Stimulated activated CD8-positive, alpha-beta memory T cell treated with anti-CD3 and anti-CD28 coated beads, Interleukin-2, amount 100 ng/mL, for 1 hour (primary cell): ENCODE results near the gene HRK.

Experiments used
- DNase-seq, 2 donors: peaks; one replicate each; pipeline ENCODE4 v3.0.0-alpha.2; 2020; ENCODE audit warnings: low read depth in 2 of 2

Gene HRK

GRCh38 chr12:116881325-116881876 lies at the start of gene HRK:
TSS of gene HRK (minus strand) at chr12:116881441. CDS start at chr12:116881307, 134 bp downstream.
- no peak for DNase-seq

GRCh38 chr12:116929885-116930284 lies 48.6 kb upstream of the HRK start:
- no peak for DNase-seq

- no peak for DNase-seq
These were observed 47.3 kb upstream of the HRK start for GRCh38 chr12:116928504-116928903.

DNA sequence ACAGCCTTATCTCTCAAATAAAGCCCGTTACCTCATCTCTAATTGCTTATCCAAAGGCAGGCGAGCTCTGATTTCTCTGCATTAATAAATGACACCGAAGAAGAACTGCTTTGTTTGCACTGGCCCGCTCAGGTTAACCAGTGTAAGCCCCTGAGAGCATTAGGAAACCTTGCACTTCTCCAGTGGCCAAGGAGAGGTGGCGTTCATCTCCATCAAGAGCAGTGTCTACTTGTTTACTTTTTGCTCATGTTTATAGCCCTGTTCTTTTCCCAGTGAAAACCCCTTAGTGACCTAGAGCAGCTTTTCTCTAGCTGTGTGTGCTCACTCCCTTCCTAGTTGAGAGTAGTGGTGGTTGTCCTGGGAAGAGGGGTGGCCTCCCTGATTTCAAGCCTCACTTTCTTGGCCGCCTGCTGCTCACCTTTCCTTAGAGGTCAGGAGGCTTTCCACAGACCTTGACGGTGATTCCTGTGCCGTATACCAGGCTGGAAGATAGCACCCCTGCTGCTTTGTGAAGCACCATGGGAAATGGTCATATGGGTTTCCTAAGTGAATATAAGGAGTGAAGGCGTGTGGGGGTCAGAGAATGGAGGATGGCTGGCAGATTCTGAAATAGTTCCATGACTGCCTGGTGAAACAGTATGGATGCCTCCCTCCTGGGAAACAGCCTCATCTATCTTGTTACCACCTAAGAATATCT lies 46.2 kb upstream of the HRK start:
- no peak for DNase-seq

DNA sequence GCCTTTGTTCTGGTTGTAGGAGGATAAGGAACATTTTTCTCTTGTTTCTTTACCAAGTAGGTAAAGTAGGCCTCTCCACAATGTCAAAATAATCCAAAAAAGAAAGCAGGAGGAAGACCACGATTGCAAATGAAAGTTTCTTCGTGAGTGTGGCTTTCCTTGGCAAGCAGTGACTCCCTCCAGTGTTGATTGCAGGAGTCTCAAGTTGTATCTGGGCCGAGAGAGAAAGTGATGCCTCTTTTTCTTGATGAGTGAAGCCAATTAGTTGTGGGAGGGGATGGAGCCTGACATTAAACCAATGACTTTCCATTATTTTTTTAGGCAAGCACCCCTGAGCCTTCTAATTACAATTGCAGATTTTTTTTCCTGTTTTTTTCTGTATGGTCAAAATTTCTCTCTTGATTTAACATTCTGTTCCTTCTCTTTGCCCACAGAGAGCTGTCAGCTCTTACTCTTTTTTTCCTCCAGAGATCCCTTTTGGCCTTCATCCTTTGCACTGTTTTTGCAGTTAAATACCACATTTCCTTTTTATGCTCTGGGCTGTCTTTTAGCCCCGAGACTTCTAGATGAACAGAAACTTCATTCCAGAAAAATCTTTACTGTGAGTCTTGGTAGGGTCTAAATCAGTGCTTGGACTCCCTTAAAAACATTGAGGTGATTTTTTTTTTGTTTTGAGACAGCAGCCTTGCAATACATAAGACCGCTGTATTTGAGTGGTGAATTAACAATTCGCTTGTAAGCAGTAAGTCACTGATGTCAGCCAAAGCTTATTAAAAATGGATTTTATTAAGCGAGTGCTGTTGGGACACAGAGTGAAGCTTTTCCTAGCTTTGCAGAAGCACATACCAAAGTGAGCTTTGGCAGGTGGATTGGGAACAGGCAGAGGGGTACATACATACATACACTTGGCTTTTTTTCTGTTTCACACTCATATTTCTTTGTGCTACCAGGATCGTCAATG lies 45.3 kb upstream of the HRK start:
- no peak for DNase-seq

DNA sequence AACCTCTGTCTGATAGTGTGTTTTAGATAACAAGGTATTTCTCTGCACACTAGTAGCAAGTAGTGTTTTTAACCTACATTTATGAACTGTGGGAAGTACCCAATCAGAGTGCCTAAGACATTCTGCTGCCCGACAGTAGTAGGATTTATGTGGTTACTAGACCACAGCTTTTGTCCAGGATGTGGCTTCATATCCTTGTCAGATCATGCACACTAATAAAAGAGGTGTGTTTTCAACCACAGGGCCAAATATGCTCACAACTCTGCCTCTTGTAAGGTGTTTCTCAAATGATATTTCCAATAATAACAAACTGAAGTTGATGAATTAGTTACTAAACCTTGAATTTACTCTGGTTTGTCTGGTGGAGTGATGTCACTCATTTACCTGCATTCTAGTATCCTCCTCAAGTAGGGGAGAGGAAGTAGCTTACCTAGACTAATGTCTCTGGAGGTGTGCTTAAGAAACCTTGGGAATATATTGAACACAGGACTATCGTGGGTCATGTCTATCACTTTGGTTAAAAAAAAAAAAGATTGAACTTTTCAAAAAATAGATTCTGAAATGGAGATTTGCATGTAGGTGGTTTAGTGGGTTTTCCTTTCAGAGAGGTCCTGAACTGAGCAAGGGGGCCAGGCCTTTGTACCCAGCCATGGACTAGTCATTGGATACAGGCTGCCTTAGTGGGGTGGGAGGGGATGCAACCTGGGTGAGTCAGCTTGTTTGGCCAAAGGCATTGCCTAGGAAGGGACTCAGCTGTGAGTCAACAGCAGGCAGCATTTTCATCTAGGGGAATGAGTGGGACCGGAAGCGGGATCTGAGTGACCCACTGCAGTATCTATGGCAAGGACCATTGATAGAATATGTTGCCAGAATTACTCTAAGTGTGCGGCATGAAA lies 43.6 kb upstream of the HRK start:
- no peak for DNase-seq

DNA sequence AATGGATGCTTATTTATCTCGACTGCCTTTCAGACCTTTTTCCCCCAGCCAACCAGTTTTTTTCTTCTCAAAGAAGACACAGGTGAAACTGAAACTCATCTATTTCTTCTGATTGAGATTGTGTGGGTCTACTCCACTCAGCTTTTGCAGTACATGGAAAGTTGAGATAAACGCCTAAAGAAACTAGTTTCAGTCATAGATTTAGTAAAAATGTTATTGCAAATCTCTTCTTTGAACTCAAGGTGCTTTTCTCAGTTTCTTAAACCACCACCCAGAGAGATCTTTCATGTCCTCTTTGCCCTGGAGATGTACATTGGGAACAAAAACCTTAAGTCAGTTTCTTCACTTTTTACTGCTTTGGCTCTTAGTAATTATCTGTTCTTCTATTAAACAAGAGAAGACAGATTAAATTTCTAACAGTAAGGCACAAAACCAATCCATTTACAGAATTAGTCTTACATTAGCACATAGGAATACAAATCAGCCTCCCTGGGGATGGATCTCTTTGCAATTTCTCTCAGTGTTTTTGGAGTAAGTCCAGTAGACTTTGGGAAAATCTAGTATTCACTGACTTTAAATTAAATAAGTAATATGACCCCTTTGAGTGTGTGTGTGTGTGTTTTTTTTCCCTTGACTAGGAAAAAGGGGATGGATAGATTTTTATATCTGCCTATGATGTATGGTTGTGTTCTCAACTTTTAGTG lies 41.1 kb upstream of the HRK start:
- DNase-seq: no peak

DNA sequence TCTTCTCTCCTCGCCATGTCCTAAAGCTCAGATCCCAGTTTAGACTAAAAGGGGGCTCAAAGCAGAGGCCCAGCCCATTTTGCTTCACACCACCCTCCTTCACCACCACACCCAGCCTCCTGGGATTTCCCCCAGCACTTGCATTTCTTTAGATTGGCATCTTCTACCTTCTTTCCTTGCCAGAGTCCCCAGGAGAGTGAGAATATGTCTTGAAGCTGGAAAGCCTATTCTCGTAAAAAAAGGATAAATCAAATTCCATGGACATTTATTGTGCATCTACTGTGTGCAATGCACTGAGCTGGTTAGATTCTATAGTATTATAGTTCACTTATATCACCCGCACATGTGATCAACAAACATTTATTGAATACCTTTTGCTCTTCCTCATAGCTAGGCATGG lies 39.7 kb upstream of the HRK start:
- DNase-seq: no peak

GRCh38 chr12:116919706-116920485 lies 38.7 kb upstream of the HRK start:
- DNase-seq: no peak

DNA sequence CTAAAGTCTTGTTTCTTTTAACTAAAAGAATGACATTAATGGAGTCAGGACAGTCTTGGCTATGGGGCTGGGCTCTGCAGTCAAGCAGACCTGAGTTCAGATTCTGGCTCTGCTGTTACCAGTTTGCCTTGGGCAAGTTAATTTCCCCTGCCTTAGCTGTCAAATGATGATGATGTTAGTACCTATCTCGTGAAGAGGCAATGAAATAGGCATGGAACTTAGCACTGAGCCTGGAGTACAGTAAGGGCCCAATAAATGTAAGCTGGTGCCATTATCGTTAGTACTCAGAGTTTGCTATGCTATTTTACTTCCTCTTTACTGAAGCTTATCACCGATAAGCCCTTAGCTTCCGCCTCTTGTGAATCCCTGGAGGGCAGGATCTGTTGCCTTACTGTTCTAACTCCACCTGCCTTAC lies 38.0 kb upstream of the HRK start:
- no peak for DNase-seq

- DNase-seq: no peak
These were observed 37.2 kb upstream of the HRK start for GRCh38 chr12:116918464-116918863.

DNA sequence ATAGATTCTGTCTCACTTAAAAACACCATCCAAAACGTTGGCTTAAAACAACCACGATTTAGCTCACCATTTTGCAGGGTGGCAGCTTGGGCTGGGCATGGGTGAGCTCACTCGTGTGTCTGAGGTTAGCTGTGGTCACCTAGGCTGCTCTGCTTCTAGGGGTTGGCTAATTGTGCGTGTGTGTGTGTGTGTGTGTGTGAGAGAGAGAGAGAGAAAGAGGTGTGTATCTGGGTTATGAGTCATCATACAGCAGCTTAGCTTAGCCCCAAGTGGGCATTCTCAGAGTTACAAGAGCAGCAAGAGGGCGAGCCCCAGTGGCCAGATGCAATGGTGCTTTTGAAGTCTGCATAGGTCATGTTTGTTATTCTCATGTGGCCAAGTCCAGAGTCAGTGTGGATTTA lies 35.5 kb upstream of the HRK start:
- peak; percentile 4 to 34 for DNase-seq

DNA sequence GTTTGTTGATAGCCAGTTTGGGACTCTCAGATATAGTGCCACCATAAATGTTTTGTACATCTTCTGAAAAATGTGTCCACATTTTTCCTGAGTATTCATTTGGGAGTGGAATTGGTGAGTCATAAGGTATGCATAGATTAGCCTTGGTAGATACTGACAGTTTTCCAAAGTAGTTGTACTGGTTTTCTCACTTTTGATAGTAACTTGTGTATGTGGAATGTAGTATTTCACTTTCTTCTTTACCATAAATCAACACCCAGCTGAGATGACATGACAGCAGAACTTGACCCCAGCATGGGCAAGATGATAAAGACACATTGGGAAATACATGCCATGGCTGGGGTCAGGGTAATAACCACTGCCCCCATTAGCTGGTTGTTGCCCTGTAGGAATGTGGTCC lies 34.9 kb upstream of the HRK start:
- no peak for DNase-seq

DNA sequence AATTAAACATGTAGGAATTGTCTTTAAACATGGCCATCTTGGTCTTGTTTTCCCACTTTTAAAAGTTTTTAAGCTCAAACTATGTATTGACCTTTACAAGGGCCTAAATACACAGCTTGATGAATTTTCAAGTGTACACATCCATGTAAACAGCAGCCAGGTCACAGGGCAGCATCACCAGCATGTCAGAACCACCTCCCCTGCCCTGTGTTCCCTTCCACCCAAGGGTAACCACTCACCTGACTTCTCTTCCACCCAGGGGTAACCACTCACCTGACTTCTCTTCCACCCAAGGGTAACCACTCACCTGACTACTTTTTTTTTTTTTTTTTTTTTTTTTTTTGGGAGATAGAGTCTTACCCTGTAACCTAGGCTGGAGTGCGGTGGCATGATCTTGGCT lies 34.1 kb upstream of the HRK start:
- no peak for DNase-seq

DNA sequence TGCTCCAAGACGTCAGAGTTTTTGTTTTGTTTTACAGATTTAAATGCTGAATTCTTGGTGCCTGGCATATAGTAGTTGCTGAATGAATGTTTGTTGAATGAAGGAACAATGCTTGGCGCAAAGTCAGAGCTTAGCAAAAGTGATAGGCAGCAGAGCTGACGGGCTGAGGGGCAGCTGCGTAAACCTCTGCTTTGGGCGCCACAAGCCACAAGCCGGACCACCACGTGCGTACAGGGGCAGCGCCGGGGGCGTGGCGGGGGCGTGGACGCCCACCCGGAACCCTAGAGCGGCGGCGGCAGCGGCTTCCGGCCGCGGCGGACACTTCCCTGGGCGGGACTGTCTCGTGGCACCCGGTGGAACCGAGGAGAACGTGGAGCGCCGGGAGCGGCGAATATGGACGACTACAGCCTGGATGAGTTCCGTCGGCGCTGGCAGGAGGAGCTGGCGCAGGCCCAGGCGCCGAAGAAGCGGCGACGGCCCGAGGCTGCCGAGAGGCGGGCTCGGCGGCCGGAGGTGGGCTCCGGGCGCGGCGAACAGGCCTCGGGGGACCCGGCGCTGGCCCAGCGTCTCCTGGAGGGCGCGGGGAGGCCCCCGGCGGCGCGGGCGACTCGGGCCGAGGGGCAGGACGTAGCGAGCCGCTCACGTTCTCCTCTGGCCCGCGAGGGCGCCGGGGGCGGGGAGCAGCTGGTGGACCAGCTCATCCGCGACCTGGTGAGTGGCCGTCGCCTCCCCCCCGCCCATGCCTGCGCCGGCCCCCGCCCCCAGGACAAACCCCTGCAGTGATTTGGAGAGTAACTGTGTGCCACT lies 29.6 kb upstream of the HRK start, which contains the start of gene FBXW8:
TSS of gene FBXW8 (plus strand) at position 306 of the 807 bp plus-strand sequence. CDS start at position 394, 88 bp downstream.
- peak; percentile 39 to 41 for DNase-seq

GRCh38 chr12:116910280-116910644 lies 29.0 kb upstream of the HRK start:
- DNase-seq: no peak

DNA sequence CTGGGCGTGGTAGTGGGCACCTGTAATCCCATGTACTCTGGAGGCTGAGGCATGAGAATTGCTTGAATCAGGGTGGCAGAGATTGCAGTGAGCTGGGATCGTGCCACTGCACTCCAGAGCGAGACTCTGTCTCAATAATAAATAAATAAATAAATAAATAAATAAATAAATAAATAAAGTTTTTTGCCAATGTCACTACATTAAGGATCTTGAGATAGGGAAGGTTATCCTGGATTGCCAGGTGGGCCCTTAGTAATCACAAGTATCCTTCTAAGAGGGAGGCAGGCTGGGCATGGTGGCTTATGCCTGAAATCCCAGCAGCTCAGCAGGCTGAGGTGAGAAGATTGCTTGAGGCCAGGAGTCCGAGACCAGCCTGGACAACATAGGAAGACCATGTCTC lies 25.0 kb upstream of the HRK start:
- no peak for DNase-seq

DNA sequence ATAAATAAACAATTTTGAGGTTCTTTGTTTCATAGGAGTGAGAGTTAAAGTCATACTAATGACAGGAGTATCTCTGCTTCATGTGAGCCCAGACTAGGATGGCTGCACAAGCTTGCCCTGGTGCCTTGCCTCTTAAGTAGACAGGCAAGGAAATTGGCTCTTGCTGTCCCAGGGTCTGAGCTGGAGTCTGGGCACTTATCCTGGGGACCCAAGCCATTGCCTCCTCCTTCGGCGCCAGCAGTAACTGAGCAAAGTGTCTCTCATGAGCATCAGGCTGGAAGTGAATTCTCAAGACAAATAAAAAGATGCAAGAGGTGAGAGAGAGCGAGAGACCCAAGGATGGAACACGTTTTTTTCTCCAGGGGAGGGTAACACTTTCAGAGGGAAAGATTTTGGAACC lies 22.6 kb upstream of the HRK start:
- no peak for DNase-seq

DNA sequence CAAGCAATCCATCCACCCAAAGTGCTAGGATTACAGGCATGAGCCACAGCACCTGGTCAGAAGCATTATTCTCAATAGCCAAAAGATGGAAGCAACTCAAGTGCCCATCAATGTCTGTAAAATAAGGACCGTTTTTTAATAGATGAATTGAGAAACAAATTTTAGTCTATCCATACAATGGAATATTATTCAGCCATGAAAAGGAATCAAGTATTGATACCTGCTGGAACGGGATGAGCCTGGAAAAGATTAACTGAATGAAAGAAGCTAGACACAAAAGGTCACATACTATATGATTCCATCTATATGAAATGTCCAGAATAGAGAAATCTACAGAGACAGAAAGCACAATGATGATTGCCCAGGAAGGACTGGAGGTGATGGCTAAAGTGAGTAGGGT lies 20.4 kb upstream of the HRK start:
- DNase-seq: no peak
